ENCODE measurements around the gene FEM1B.

The FEM1B gene

DNA sequence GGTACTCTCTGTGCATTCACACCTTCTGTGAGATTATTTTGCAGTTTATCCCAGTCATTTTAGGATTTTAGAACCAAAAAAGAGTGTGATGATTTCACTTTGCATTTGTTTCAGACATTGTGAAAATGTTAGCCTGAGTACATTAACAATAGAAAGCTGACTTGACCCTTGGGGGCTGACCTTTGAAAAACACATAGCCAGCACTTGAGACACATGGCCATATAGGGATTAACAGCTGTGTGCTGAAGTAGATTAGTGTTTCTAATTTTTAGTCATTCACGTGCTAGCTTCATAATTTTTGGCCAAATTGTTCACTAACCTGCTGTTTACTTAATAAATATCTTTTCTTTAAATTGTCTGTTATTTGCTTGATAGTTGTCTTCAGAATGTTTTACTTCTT lies 3.5 kb downstream of the FEM1B start:
- TF ChIP-seq, protein P1, sequence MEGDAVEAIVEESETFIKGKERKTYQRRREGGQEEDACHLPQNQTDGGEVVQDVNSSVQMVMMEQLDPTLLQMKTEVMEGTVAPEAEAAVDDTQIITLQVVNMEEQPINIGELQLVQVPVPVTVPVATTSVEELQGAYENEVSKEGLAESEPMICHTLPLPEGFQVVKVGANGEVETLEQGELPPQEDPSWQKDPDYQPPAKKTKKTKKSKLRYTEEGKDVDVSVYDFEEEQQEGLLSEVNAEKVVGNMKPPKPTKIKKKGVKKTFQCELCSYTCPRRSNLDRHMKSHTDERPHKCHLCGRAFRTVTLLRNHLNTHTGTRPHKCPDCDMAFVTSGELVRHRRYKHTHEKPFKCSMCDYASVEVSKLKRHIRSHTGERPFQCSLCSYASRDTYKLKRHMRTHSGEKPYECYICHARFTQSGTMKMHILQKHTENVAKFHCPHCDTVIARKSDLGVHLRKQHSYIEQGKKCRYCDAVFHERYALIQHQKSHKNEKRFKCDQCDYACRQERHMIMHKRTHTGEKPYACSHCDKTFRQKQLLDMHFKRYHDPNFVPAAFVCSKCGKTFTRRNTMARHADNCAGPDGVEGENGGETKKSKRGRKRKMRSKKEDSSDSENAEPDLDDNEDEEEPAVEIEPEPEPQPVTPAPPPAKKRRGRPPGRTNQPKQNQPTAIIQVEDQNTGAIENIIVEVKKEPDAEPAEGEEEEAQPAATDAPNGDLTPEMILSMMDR (IDR thresholded peaks at IDR 0.05): no peak
- Histone ChIP-seq H3K27ac (peak overlapping the region; percentile 87 to 99), H3K36me3 (peaks cover 7 to 12% (median 10%) of the 10 kb centered on the region in 3 donors), H3K4me3 (peak overlapping the region; percentile 68 to 82), H3K9me3 (no peaks in the 10 kb centered on the region), H3K27me3 (no peaks in the 10 kb centered on the region), H3K4me1 (peaks cover 0 to 78% (median 33%) of the 10 kb centered on the region in 4 donors)
- intact Hi-C loops (cut with DNase I; ENCODE audit: low total_unique reads): no loop called here
- DNase-seq: no peak

DNA sequence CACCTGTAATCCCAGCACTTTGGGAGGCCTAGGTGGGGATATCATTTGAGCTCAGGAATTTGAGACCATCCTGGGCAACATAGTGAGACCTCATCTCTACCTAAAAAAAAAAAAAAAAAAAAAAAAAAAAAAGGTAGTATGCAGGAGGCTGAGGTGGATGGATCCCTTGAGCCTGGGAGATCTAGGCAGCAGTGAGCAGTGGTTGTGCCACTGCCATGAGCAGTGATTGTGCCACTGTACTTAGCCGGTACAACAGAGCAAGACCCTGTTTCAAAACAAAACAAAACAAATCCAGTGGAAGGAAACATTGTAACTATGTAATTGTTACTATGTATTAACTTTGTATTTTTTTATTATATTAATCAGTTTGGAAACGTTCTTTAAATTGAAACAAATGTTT lies 5.9 kb downstream of the FEM1B start:
- no peak overlapping the region for H3K4me3 ChIP-seq
- peaks cover 0 to 93% (median 29%) of the 10 kb centered on the region in 4 donors for H3K4me1 ChIP-seq
- H3K27ac ChIP-seq: peak overlapping the region in 1 of 2 donors; percentile 99
- TF ChIP-seq, protein P1 (IDR thresholded peaks at IDR 0.05): no peak
- no peaks in the 10 kb centered on the region for H3K9me3 ChIP-seq
- peaks cover 7 to 12% (median 10%) of the 10 kb centered on the region in 3 donors for H3K36me3 ChIP-seq
- H3K27me3 ChIP-seq: no peaks in the 10 kb centered on the region
- DNase-seq: no peak
- intact Hi-C loops (cut with DNase I; ENCODE audit: low total_unique reads): no loop called here

DNA sequence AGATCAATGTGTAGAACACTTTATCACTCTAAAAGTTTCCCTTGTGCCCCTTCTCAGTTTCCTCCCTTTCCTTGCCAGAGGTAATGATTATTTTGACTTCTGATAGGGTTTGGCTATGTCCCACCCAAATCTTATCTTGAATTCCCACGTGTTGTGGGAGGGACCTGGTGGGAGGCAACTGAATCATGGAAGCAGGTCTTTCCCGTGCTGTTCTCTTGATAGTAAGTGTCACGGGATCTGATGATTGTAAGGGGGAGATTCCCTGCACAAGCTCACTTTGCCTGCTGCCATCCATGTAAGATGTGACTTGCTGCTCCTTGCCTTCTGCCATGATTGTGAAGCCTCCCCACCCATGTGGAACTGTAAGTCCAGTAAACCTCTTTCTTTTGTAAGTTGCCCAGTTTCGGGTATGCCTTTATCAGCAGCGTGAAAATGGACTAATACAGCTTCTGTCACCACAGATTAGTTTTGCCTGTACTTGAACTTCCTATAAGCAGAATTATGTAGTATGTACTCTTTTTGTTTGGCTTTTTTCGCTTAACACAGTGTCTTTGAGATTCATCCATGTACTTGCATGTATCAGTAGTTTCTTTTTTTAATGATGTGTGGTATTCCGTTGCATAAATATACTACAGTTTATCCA lies 7.2 kb downstream of the FEM1B start:
- Histone ChIP-seq H3K9me3 (no peaks in the 10 kb centered on the region), H3K4me3 (no peak overlapping the region), H3K36me3 (peaks cover 10 to 16% (median 15%) of the 10 kb centered on the region in 3 donors), H3K27me3 (no peaks in the 10 kb centered on the region), H3K4me1 (peaks cover 0 to 98% (median 30%) of the 10 kb centered on the region in 4 donors), H3K27ac (no peak overlapping the region)
- DNase-seq: no peak
- intact Hi-C loops (cut with DNase I; ENCODE audit: low total_unique reads): no loop called here
- TF ChIP-seq, protein P1 (IDR thresholded peaks at IDR 0.05): no peak

DNA sequence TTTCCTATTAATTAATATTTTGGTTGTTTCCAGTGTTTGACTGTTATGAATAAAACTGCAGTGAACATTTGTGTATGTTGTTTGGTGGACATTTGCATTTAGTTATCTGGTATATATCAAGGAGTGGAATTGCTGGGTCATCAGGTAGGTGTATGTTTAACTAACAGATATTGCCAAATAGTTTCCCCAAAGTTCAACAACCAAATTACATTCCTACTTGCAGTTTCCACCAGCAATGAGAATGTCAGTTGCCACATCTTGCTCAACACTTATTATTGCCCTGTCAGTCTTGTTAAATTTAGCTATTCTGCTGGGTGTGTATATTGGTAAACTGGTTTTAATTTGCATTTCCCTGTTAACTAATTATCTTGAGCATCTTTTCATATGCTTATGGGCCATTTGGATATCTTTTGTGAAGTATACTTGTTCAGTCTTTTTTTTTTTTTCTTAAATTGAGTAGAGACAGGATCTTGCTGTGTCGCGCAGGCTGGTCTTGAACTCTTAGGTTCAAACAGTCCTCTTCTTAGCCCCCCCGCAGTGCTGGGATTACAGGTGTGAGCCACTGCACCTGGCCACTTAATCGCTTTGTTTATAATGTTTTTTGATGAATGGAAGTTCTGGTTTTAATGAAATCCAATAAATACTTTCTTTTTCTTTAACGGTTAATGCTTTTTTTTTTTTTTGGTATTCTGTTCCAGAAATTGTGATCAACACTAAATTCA lies 7.9 kb downstream of the FEM1B start:
- no peak for DNase-seq
- Histone ChIP-seq H3K4me3 (no peak overlapping the region), H3K27me3 (no peaks in the 10 kb centered on the region), H3K36me3 (peaks cover 17 to 23% (median 22%) of the 10 kb centered on the region in 3 donors), H3K27ac (no peak overlapping the region), H3K9me3 (no peaks in the 10 kb centered on the region), H3K4me1 (peaks cover 0 to 93% (median 27%) of the 10 kb centered on the region in 4 donors)
- TF ChIP-seq, protein P1 (IDR thresholded peaks at IDR 0.05): no peak
- intact Hi-C loops (cut with DNase I; ENCODE audit: low total_unique reads): no loop called here

DNA sequence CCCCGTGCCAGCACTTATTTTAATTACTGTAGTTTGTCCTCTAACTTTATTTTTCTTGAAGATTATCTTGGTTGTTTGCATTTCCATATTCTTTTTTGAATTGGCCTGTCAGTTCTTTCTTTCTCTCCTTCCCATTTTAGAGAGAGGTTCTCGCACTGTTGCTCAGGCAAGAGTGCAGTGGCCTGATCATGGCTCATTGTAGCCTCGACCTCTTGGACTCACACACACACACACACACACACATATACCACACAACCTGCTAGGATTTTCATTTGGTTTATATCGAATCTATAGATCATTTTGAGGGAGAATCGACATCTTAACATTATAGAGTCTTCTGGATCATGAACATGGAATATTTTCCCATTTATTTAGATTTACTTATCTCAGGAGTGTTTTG lies 8.7 kb downstream of the FEM1B start:
- peaks cover 25 to 31% (median 30%) of the 10 kb centered on the region in 3 donors for H3K36me3 ChIP-seq
- TF ChIP-seq, protein P1 (IDR thresholded peaks at IDR 0.05): no peak
- H3K4me1 ChIP-seq: peaks cover 0 to 89% (median 19%) of the 10 kb centered on the region in 4 donors
- peak overlapping the region in 1 of 2 donors; percentile 2 for H3K27ac ChIP-seq
- no peak for DNase-seq
- H3K27me3 ChIP-seq: no peaks in the 10 kb centered on the region
- intact Hi-C loops (cut with DNase I; ENCODE audit: low total_unique reads): no loop called here
- no peak overlapping the region for H3K4me3 ChIP-seq
- no peaks in the 10 kb centered on the region for H3K9me3 ChIP-seq
